Activated CD4-positive, alpha-beta T cell treated with anti-CD3 and anti-CD28 coated beads, Interleukin-2, amount 50 U/mL, for 1 hour (primary cell): Measurements from ENCODE around the gene ZFPM1.
"Not testable (repeated sequence)": the region's sequence is repeated elsewhere in the genome, so short reads cannot be mapped to it uniquely, and the experiment has no call there.

Experiments used
- DNase-seq: peaks from one replicate; pipeline ENCODE4 v3.0.0-alpha.2; 2020

The ZFPM1 gene

GRCh38 chr16:88453217-88453531 is at the start of gene ZFPM1:
Gene ZFPM1 (plus strand): TSS chr16:88453280. CDS start chr16:88453639, 359 bp downstream.
- no peak for DNase-seq

DNA sequence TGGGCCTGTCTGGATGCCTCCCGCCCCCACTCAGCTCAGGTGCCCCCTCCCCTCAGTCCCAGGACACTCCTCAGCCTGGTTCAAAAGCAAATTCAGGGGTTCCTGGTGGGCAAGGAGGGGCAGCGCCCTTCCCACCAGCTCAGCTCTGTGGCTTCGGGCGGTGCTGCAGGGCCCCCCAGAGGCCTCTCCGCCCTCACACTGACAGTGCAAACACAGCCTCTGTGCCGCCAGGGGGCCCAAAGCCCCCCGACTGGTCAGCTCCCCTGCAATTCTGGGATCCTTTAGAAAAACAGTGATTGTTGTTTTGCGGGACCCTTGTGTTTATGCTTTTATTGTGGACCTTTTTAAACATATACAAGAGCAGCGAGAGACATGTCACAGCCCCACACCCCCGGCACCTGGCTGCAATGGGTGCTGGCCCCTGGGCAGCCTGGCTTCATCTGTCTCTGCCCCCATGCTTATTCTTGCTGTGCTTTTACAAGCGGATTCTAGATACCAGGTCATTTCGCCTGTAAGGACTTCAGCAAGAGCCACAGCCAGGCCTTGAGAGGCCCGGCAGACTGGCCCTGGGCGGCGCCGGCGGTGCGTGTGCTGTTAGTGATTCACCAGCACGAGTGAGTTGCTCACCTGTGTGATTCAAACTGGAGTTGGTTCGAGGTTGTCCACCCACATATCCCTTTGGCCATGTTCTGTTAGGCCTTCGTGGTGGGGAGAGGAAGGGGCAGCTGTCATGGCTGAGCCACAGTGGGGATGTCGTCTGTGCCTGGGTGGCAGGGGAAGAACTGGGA is 49.1 kb upstream of the ZFPM1 start:
- no peak for DNase-seq

- no peak for DNase-seq
These were observed 48.3 kb upstream of the ZFPM1 start for GRCh38 chr16:88404769-88405168.

DNA sequence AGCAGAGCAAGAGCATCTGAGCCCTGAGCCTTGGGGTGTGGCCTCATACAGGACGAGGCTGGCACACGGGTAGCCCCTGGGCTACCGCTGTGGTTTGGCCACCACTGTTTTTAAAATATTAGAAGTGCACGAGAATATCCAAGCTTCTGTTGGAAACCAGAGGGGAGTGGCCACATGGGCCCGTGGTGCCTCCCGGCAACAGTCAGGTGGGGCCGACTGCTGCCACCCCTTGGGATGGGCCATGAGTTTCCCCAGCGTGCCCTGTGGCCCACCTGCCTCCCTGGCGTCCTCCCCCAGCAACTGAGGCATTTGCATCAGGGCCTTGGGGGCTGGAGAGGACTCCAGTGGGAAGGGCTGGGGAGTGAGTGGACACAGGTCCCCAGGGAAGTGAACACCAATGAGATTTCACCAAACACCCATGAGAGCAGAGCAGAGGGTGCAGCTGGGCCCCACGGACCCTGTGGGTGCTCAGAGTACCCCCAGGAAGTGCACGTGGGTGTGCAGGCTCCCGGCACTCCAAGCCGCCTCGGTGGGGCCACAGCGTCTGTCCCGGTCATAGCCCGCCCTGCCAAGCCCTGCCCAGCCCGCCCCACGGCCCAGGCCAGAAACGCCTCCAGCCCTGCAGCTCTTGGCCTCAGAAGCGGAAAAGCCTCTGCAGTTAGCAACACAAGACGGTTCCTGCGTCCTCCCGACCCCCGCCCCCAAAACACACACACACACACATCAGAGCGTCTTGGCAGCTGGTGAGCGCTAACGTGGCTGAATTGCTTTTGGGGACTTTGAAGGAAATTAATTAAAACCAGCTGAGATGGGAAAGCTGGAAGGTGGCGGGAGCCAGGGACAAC is 47.6 kb upstream of the ZFPM1 start:
- DNase-seq, result no peak

GRCh38 chr16:88406096-88407041 is 46.7 kb upstream of the ZFPM1 start:
- DNase-seq, result no peak

- no peak for DNase-seq
These were observed 46.0 kb upstream of the ZFPM1 start for GRCh38 chr16:88407042-88407420.

GRCh38 chr16:88407807-88408206 is 45.3 kb upstream of the ZFPM1 start:
- no peak for DNase-seq

GRCh38 chr16:88408561-88409142 is 44.4 kb upstream of the ZFPM1 start:
- DNase-seq, result no peak

DNA sequence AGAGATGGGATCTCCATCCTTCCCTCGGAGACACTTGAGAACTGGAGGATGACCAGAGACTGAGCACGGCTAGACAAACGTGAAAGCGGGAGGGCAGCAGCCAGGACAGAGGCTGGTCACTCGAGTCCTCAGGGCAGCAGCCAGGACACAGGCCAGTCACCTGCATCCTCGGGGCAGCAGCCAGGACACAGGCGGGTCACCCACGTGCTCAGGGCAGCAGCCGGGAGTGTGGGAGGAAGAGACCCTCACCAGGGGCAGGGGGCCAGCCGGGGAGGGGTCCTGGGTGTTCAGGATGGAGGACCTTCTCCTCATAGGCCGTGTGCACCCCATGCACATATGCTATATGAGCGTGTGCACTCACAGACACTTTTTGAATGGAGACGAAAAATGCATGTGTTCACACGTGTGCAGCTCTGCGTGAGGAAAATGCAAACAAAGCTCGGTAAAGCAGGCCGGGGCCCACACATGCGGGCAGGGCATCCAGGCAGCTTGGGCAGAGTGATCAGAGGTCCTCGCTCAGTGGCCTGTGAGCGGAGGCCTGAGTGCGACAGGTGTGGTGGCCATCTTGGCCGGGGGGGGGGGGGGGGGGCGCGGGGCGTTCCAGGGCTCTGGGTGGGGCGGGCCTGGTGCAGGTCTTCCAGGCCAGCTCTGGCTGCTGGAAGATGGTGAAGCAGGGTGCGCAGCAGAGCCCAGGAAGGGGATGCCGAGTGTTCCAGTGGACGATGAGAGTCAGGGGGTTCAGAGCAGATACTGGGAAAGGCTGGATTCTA is 43.6 kb upstream of the ZFPM1 start:
- DNase-seq, result no peak

DNA sequence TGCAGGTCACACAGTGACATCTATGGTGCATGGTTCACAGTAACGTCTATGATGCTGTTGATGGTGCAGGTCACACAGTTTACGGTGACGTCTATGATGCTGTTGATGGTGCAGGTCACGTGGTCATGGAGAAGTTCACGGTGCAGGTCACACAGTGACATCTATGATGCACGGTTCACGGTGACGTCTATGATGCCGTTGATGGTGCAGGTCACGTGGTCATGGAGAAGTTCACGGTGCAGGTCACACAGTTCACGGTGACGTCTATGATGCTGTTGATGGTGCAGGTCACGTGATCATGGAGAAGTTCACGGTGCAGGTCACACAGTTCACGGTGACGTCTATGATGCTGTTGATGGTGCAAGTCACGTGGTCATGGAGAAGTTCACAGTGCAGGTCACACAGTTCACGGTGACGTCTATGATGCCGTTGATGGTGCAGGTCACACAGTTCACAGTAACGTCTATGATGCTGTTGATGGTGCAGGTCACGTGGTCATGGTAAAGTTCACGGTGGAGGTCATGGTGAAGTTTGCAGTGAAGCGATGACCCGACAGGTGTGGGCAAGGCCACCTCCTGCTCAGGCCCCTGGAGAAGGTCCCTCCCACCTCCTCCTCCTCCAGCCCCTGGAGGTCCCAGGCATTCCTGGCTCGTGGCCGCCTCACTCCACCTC is 42.6 kb upstream of the ZFPM1 start:
- not testable (repeated sequence) for DNase-seq

DNA sequence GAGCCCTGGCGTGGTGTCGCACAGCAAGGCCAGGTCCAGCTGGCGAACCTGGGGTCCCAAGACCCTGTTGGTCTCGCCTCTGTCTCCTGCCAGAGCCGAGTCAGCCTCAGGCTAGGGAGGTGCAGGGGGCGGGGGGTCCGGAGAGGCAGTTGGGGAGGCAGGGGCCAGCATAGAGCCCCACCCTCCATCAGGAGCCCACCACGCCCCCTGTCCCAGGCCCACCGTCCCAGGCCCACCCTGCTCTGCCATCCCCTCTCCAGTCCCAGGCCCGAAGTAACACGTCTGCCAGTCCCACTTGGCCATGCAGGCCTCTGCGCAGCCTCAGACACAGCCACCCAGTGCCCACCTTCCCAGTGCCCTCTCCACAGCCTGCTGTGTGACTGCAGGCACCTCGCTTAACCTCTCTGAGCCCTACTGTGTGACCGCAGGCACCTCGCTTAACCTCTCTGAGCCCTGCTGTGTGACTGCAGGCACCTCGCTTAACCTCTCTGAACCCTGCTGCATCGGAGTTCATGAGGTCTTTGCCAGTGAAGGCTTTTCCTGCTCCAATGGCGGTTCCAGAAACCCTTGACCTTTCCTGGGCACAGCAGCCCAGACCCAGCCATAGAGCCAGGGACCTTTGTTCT is 41.0 kb upstream of the ZFPM1 start:
- no peak for DNase-seq

DNA sequence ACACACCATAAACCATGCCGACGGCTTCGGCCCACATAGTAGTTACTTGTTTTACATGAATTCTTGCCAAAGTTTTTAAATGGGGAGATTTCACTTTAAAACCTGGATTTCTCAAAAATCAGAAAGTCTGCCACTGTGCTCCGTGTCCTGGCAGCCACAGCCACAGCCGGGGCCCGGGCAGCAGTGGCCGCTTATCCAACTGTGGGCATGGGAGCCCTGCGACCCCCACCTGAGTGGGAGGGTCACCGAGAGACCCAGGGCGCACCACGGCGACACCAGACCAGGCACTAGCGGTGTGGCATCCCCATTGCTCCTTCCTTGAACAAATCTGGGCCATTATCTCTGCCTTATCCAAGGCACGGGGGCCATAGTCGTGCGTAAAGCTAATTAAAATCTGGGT is 40.3 kb upstream of the ZFPM1 start:
- no peak for DNase-seq

DNA sequence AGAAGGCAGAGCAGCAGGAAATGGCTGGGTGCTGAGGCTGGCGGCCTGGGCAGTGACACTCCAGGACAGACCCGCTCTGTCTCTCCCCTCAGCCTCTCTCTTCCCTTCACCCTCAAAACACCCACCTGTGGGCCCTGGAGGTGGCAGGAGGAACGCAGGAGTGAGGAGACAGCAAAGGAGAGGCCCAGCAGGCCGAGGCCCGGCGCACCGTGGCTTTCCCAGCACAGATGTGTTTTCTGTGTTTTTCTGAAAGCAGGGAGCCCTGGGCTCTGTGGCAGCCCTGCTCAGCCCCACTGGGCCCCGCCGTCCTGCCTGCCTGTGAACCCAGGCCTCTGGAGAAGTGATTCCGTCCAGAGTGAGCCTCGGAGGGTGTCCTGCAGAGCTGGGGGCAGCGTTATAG is 39.8 kb upstream of the ZFPM1 start:
- DNase-seq, result no peak

DNA sequence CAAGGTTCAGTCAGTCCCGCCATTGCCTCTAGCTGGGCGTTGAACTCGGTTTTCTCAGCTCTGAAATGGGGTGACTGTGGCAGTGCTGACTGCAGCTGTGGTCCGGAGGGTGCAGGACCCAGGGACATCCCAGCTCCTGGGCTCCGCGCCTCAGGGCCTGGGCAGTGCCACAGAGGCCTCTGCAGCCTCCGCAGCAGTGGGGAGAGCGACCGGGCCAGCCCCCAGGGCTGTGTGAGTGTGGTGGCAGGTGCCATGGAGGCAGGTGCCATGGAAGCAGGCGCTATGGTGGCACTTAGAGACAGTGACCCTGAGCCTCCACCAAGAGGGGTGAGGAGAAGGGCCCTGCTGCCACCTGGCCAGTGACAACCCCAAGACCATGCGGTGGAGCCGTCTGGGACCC is 39.4 kb upstream of the ZFPM1 start:
- no peak for DNase-seq

- no peak for DNase-seq
These were observed 38.3 kb upstream of the ZFPM1 start for GRCh38 chr16:88414521-88415380.

- no peak for DNase-seq
These were observed 37.7 kb upstream of the ZFPM1 start for GRCh38 chr16:88415381-88415705.

DNA sequence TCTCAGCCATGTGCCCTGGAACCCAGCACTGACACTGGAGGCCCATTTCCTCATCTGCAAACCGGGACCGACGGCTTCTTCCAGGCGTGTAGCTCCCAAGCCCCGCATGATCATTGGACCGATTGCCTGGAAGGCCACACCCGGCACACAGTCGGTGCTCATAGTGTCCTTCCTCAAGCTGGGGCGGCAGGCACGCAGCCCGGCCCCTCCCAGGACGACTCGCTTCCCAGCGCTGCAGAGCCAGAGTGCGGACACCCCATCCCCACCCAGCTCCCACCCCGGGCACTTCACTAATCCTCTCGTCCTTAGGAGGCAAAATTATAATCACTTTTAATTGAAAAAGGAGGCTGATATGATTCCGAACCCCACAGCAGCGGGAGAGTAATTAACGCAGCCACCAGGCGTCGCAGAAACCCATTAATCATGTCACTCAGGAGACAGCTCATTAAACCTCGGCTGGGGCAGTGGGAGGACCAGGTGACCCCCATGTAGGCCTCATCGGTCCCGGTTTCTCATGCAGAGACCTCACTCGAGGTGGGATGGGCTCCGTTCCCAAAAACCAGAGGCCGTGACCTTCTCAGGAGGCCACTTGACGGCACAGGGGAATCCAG is 37.3 kb upstream of the ZFPM1 start:
- no peak for DNase-seq

- no peak for DNase-seq
These were observed 36.4 kb upstream of the ZFPM1 start for GRCh38 chr16:88416686-88417085.

DNA sequence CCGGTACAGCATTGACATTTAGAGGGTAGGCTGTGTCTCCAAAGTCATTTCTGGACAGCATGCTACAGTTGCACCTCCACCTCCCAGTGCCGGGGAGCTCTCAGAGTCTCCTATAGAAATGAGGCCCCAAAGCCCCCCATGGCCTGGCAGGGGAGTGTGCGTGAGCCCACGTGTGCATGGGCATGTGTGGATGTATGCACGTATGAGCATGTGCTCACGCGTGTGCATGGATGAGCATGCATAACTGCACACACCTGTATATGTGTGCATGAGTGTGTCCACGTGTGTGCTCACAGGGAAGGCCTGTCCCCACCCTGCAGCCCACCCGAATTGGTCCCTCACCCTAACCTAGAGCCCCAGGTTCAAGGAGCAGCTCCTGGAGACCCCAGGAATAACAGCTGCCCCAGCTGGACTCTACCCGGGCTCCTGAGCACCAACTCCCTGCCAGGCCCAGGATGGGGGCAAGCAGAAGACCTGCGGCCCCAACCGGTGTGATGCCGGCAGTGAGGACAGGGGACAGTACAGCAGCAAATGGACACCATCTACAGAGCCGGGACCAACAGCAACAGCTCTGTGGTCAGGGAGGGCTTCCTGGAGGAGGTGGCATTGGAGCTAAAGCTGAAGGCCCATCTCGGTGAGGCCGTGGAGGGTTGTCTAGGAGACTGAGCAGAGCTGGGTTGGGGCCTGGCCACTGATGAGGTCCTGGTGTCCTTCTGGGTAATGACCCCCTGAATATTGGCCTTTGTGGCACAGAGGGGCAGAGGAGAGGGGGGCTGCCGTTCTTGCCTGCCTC is 35.2 kb upstream of the ZFPM1 start:
- no peak for DNase-seq
